Neural progenitor cell (in vitro differentiated cells): ENCODE data around the gene MRGPRE. TPM values are rescaled to one million over a fixed set of nuclear protein-coding genes. Genes with fewer than 3 reads are reported as not detected.

Experiments used
- DNase-seq: peaks from one replicate; pipeline ENCODE4 v3.0.0-alpha.2; 2016; ENCODE audit warnings: low spot score
- H2AFZ ChIP-seq: fragments of 200-600 bp; sonication (generic); replicated peaks from 2 replicates; pipeline ENCODE4 v1.6.1; 2016; ENCODE audit warnings: antibody characterized with exemption
- H3F3A ChIP-seq: fragments of 200-600 bp; sonication (generic); 2 replicates; pipeline ENCODE4 v1.6.1; 2016; ENCODE audit warnings: antibody characterized with exemption, low read depth
- H3K27ac ChIP-seq: fragments of 200-600 bp; sonication (generic); 2 replicates; pipeline ENCODE4 v1.5.1; 2016; ENCODE audit warnings: mild to moderate bottlenecking
- H3K27me3 ChIP-seq: fragments of 200-600 bp; sonication (generic); 2 replicates; pipeline ENCODE4 v1.6.1; 2016; ENCODE audit warnings: mild to moderate bottlenecking, moderate library complexity
- H3K36me3 ChIP-seq: fragments of 200-600 bp; sonication (generic); 2 replicates; pipeline ENCODE4 v1.5.1; 2016
- H3K4me1 ChIP-seq: fragments of 200-600 bp; sonication (generic); 2 replicates; pipeline ENCODE4 v1.6.1; 2016; ENCODE audit warnings: mixed run types
- H3K4me2 ChIP-seq: fragments of 200-600 bp; sonication (generic); 2 replicates; pipeline ENCODE4 v1.6.1; 2016
- H3K4me3 ChIP-seq: fragments of 200-600 bp; sonication (generic); 2 replicates; pipeline ENCODE4 v1.5.1; 2016
- H3K79me2 ChIP-seq: fragments of 200-600 bp; sonication (generic); 2 replicates; pipeline ENCODE4 v1.6.1; 2016; ENCODE audit warnings: low read depth
- H3K9ac ChIP-seq: fragments of 200-600 bp; sonication (generic); 2 replicates; pipeline ENCODE4 v1.6.1; 2016
- H3K9me3 ChIP-seq: fragments of 200-600 bp; sonication (generic); 2 replicates; pipeline ENCODE4 v1.5.1; 2016; ENCODE audit warnings: low read depth
- H4K20me1 ChIP-seq: fragments of 200-600 bp; sonication (generic); 2 replicates; pipeline ENCODE4 v1.6.1; 2016; ENCODE audit warnings: low read depth
- H3K27ac Mint-ChIP-seq: 3 replicates; pipeline ENCODE4 v1.8.0; 2021; ENCODE audit warnings: mixed read lengths
- H3K27me3 Mint-ChIP-seq: 2 replicates; pipeline ENCODE4 v1.8.0; 2022; ENCODE audit warnings: low read depth, mild to moderate bottlenecking, inconsistent platforms, moderate library complexity, mixed read lengths; ENCODE audit not compliant: insufficient read depth
- H3K36me3 Mint-ChIP-seq: 3 replicates; pipeline ENCODE4 v1.8.0; 2021; ENCODE audit warnings: mixed read lengths
- H3K4me1 Mint-ChIP-seq: 3 replicates; pipeline ENCODE4 v1.8.0; 2021; ENCODE audit warnings: mixed read lengths
- H3K4me3 Mint-ChIP-seq: 3 replicates; pipeline ENCODE4 v1.8.0; 2021; ENCODE audit warnings: mild to moderate bottlenecking, moderate library complexity, mixed read lengths
- H3K9me3 Mint-ChIP-seq: 3 replicates; pipeline ENCODE4 v1.8.0; 2020; ENCODE audit warnings: mixed read lengths
- EZH2 ChIP-seq: fragments of 200-600 bp; sonication (generic); IDR thresholded peaks from 2 replicates; pipeline ENCODE4 v1.6.1; 2017; ENCODE audit warnings: antibody characterized with exemption, mild to moderate bottlenecking, moderate library complexity
- EZH2phosphoT487 ChIP-seq: fragments of 200-600 bp; sonication (generic); IDR thresholded peaks from 2 replicates; pipeline ENCODE4 v1.6.1; 2017; ENCODE audit warnings: antibody characterized with exemption
- total RNA-seq: library from RNA; depleted of rRNA; stranded (reverse); fragments of >200 nt; gene quantifications from 2 replicates; pipeline ENCODE4 v1.2.3, GENCODE V29; 2015; ENCODE audit warnings: low replicate concordance
- TF ChIP-seq, protein P1 (sequence below): fragments of 200-600 bp; sonication (generic); IDR thresholded peaks from 2 replicates; pipeline ENCODE4 v1.5.1; 2017; ENCODE audit warnings: antibody characterized with exemption, mild to moderate bottlenecking

Gene MRGPRE
- total RNA-seq, 1 donor from 2014 or later: not detected

DNA sequence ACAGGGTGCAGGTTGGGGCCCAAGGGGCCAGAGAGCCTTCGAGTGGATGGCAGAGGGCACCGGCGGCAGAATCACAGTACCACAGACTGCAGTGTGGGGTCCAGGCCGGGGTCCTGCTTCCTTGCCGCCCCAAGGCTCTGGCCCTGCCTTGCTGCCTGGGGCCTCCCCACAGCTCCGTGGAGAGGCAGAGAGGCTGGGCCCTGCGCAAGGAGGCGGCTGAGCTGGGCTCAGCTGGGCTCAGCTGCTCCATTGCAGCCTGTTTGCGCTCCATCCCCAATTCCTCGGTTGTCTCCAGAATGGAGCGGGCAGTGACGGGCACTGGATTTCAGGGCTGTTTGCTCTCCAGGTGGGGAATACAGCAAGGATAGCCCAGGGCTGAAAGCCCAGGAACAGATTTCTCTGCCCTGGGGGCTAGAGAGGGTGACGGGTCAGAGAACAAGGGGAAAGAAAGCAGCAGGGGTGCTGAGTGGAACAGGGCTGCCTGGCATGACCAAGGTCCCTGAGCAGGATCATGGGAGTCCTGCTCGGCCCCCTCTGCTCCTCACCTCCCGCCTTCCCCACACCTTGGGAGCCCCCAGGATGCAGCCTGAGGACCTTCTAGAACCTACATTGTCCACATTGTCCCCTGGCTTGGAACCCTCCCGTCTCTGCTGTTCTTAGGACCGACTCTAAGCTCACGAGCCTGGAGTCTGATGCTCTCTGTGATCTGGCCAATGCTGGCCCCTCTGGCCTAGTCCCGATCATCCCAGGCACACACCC is 32.5 kb downstream of the MRGPRE start:
- Mint-ChIP-seq H3K4me1 (peaks cover 7% of the 10 kb centered on the region), H3K36me3 (no peaks in the 10 kb centered on the region), H3K27ac (no peak overlapping the region), H3K27me3 (peaks cover 12% of the 10 kb centered on the region), H3K9me3 (no peaks in the 10 kb centered on the region), H3K4me3 (no peak overlapping the region)
- no peaks in the 10 kb centered on the region for H3K36me3 ChIP-seq
- H4K20me1 ChIP-seq: no peaks in the 10 kb centered on the region
- no peak overlapping the region for H3K4me3 ChIP-seq
- no peak overlapping the region for H3K27ac ChIP-seq
- no peaks in the 10 kb centered on the region for H3F3A ChIP-seq
- H3K79me2 ChIP-seq: no peaks in the 10 kb centered on the region
- H3K4me2 ChIP-seq: no peak overlapping the region
- TF ChIP-seq EZH2phosphoT487: no peak
- peaks cover 7% of the 10 kb centered on the region for H3K4me1 ChIP-seq
- DNase-seq: no peak
- H2AFZ ChIP-seq: no peak overlapping the region
- peaks cover 35% of the 10 kb centered on the region for H3K27me3 ChIP-seq
- no peak overlapping the region for H3K9ac ChIP-seq
- H3K9me3 ChIP-seq: no peaks in the 10 kb centered on the region

- Mint-ChIP-seq H3K4me3 (no peak overlapping the region), H3K36me3 (no peaks in the 10 kb centered on the region), H3K27me3 (peaks cover 12% of the 10 kb centered on the region), H3K27ac (no peak overlapping the region), H3K4me1 (peaks cover 7% of the 10 kb centered on the region), H3K9me3 (no peaks in the 10 kb centered on the region)
- TF ChIP-seq, protein P1, sequence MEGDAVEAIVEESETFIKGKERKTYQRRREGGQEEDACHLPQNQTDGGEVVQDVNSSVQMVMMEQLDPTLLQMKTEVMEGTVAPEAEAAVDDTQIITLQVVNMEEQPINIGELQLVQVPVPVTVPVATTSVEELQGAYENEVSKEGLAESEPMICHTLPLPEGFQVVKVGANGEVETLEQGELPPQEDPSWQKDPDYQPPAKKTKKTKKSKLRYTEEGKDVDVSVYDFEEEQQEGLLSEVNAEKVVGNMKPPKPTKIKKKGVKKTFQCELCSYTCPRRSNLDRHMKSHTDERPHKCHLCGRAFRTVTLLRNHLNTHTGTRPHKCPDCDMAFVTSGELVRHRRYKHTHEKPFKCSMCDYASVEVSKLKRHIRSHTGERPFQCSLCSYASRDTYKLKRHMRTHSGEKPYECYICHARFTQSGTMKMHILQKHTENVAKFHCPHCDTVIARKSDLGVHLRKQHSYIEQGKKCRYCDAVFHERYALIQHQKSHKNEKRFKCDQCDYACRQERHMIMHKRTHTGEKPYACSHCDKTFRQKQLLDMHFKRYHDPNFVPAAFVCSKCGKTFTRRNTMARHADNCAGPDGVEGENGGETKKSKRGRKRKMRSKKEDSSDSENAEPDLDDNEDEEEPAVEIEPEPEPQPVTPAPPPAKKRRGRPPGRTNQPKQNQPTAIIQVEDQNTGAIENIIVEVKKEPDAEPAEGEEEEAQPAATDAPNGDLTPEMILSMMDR: no peak
- TF ChIP-seq EZH2phosphoT487: no peak
- Histone ChIP-seq H4K20me1 (no peaks in the 10 kb centered on the region), H3K4me3 (no peak overlapping the region), H3K9ac (no peak overlapping the region), H3K4me2 (no peak overlapping the region), H2AFZ (no peak overlapping the region), H3K9me3 (no peaks in the 10 kb centered on the region), H3K4me1 (peaks cover 7% of the 10 kb centered on the region), H3K79me2 (no peaks in the 10 kb centered on the region), H3F3A (no peaks in the 10 kb centered on the region), H3K27ac (no peak overlapping the region), H3K27me3 (peaks cover 26% of the 10 kb centered on the region), H3K36me3 (no peaks in the 10 kb centered on the region)
- no peak for DNase-seq
Measured at GRCh38 chr11:3198815-3199214, 33.4 kb downstream of the MRGPRE start.

DNA sequence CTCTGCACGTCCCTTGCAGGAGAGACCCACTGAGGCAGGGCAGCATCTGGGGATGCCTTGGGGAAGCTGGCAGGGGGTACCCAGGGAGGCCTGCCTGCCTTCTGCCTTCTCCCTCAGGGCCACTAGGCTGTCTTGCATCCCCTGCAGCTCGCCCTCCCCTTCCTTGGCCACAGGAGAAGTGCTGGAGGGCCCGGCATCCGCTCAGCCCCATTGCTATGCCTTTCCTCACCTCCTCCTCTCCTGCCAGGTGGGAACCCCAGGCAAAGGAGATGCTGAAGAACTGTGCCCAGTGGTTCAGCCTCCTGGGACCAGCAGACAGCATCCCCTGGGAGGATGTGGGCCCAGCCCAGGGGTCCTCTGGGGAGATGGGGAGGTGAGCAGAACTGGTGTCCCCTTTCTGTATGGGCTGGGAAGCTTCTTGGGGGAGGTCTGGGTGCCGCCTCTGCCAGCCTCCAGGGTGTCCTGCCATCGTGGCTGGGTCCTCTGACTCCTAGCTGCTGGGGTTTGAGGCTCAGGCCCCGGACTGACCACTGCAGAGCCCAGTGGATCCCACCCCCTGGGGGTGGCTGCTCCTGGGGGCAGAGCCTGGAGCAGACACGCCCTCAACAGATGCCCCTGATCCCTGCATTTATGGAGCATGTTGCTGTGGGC is 34.2 kb downstream of the MRGPRE start:
- H2AFZ ChIP-seq: no peak overlapping the region

More for the DNA sequence above, 34.2 kb downstream of the MRGPRE start:
- Mint-ChIP-seq H3K9me3 (no peaks in the 10 kb centered on the region), H3K4me1 (peaks cover 10% of the 10 kb centered on the region), H3K27me3 (peaks cover 10% of the 10 kb centered on the region), H3K4me3 (no peak overlapping the region), H3K27ac (no peak overlapping the region), H3K36me3 (no peaks in the 10 kb centered on the region)
- no peaks in the 10 kb centered on the region for H3K36me3 ChIP-seq
- peaks cover 18% of the 10 kb centered on the region for H3K27me3 ChIP-seq
- H4K20me1 ChIP-seq: no peaks in the 10 kb centered on the region
- no peak for DNase-seq
- TF ChIP-seq EZH2: no peak
- TF ChIP-seq EZH2phosphoT487: no peak
- TF ChIP-seq, protein P1: no peak
- H3K79me2 ChIP-seq: no peaks in the 10 kb centered on the region
- no peaks in the 10 kb centered on the region for H3F3A ChIP-seq
- H3K4me3 ChIP-seq: no peak overlapping the region
- no peak overlapping the region for H3K9ac ChIP-seq
- no peaks in the 10 kb centered on the region for H3K9me3 ChIP-seq
- H3K4me2 ChIP-seq: no peak overlapping the region
- peaks cover 13% of the 10 kb centered on the region for H3K4me1 ChIP-seq
- H3K27ac ChIP-seq: no peak overlapping the region
